Measurements from ENCODE around the gene POC1A.

Gene POC1A

GRCh38 chr3:52197842-52198625 lies 43.8 kb upstream of the POC1A start, which contains the start of gene ALAS1:
ALAS1 (plus strand) TSS chr3:52198160; CDS start chr3:52199242, 1,082 bp downstream.
- TF ChIP-seq CTCF (IDR thresholded peaks at IDR 0.05; ENCODE audit: low read depth, low read length), result 0 out of 2 replicates have a peak, but pooled peaks have one; percentile 4
- H3K36me3 ChIP-seq, result peaks cover 17% of the 10 kb centered on the region
- H3K4me3 ChIP-seq (ENCODE audit: low read depth, low read length), result peak within 1 kb of the TSS; percentile 80
- no peaks in the 10 kb centered on the region for H3K9me3 ChIP-seq (ENCODE audit: severe bottlenecking)
- peak; percentile 87 for DNase-seq
- peak within 1 kb of the TSS; percentile 82 for H3K27ac ChIP-seq
- no peaks in the 10 kb centered on the region for H3K27me3 ChIP-seq (ENCODE audit: insufficient read depth, low read depth, severe bottlenecking)

- Histone ChIP-seq H3K4me3 (ENCODE audit: low read depth, low read length) (peak overlapping the region; percentile 19; the same call in 1 of the 2 replicates), H3K27me3 (ENCODE audit: insufficient read depth, low read depth, severe bottlenecking) (no peaks in the 10 kb centered on the region), H3K27ac (peak overlapping the region; percentile 32)
These were observed 43.2 kb upstream of the POC1A start for GRCh38 chr3:52197499-52197841.

GRCh38 chr3:52196977-52197376 lies 42.8 kb upstream of the POC1A start:
- no peak for DNase-seq
- H3K36me3 ChIP-seq, result peaks cover 7% of the 10 kb centered on the region
- no peak for TF ChIP-seq CTCF (IDR thresholded peaks at IDR 0.05; ENCODE audit: low read depth, low read length)
- H3K27me3 ChIP-seq (ENCODE audit: insufficient read depth, low read depth, severe bottlenecking), result no peaks in the 10 kb centered on the region
- H3K27ac ChIP-seq, result no peak overlapping the region
- no peaks in the 10 kb centered on the region for H3K9me3 ChIP-seq (ENCODE audit: severe bottlenecking)
- H3K4me3 ChIP-seq (ENCODE audit: low read depth, low read length), result no peak overlapping the region

More at GRCh38 chr3:52197499-52197841, 43.2 kb upstream of the POC1A start:
- Histone ChIP-seq H3K36me3 (peaks cover 11% of the 10 kb centered on the region), H3K9me3 (ENCODE audit: severe bottlenecking) (no peaks in the 10 kb centered on the region)
- no peak for DNase-seq
- no peak for TF ChIP-seq CTCF (IDR thresholded peaks at IDR 0.05; ENCODE audit: low read depth, low read length)

GRCh38 chr3:52195823-52196331 lies 41.7 kb upstream of the POC1A start:
- H3K27ac ChIP-seq, result no peak overlapping the region
- no peak overlapping the region for H3K4me3 ChIP-seq (ENCODE audit: low read depth, low read length)
- peaks cover 3% of the 10 kb centered on the region; the same call in 1 of the 2 replicates for H3K36me3 ChIP-seq
- H3K9me3 ChIP-seq (ENCODE audit: severe bottlenecking), result no peaks in the 10 kb centered on the region
- no peak for TF ChIP-seq CTCF (IDR thresholded peaks at IDR 0.05; ENCODE audit: low read depth, low read length)
- no peak for DNase-seq
- no peaks in the 10 kb centered on the region for H3K27me3 ChIP-seq (ENCODE audit: insufficient read depth, low read depth, severe bottlenecking)

- no peak overlapping the region for H3K4me3 ChIP-seq (ENCODE audit: low read depth, low read length)
- DNase-seq, result no peak
- no peak for TF ChIP-seq CTCF (IDR thresholded peaks at IDR 0.05; ENCODE audit: low read depth, low read length)
- no peak overlapping the region for H3K27ac ChIP-seq
- no peaks in the 10 kb centered on the region; the same call in 1 of the 2 replicates for H3K36me3 ChIP-seq
- H3K9me3 ChIP-seq (ENCODE audit: severe bottlenecking), result no peaks in the 10 kb centered on the region
- H3K27me3 ChIP-seq (ENCODE audit: insufficient read depth, low read depth, severe bottlenecking), result no peaks in the 10 kb centered on the region
These were observed 41.0 kb upstream of the POC1A start for GRCh38 chr3:52195291-52195597.

All from WERI-Rb-1 (cell line).